HepG2 (cell line): ENCODE data around the gene TSC22D3. TPM values are rescaled to one million over a fixed set of nuclear protein-coding genes. Genes with fewer than 3 reads are reported as not detected.

Source experiments
- ATAC-seq: fragments of 200-7000 bp; cut with Tn5 transposase; 3 replicates; pipeline ENCODE4 v1.9.1; 2020; ENCODE audit warnings: mild to moderate bottlenecking, moderate library complexity
- BruUV-seq: library from RNA; stranded (reverse); fragments of 400-500 nt; replicated peaks from 2 replicates; lab custom pipeline; 2021; lab: Mats Ljungman, UMichigan
- CTCF ChIA-PET: fragments of 300-600 bp; formaldehyde crosslinking; extraction: SDS; loops from one replicate; lab custom pipeline; 2021; ENCODE audit warnings: low total read pairs, inconsistent platforms, low intra/inter-chr PET ratio; lab: Yijun Ruan, JAX
- POLR2A ChIA-PET: fragments of 350-600 bp; sonication (Branson Sonifier 250); formaldehyde crosslinking; loops from one replicate; lab custom pipeline; 2020; ENCODE audit warnings: antibody characterized with exemption, inconsistent platforms; lab: Yijun Ruan, JAX
- DNase-seq: peaks from one replicate; pipeline ENCODE4 v3.0.0-alpha.2; 2015; ENCODE audit warnings: low spot score
- FAIRE-seq: peaks from 3 replicates; lab custom pipeline; 2011; peaks lifted over from hg19 to GRCh38; lab: Jason Lieb, UNC
- H2AFZ ChIP-seq: one replicate; pipeline ENCODE4 v1.6.1; 2011; ENCODE audit warnings: low read length, inconsistent platforms
- H3K27ac ChIP-seq: fragments of 300-600 bp; 3 replicates; pipeline ENCODE4 v1.8.0; 2011; ENCODE audit warnings: mixed run types, mild to moderate bottlenecking, mixed read lengths, low read length, inconsistent platforms; ENCODE audit not compliant: insufficient read depth; ENCODE audit errors: extremely low read length
- H3K27me3 ChIP-seq, 2 experiments: fragments of 200-600 bp in 1 of 2; 2 replicates in 1 of 2; 3 replicates in 1 of 2; pipeline versions ENCODE4 v1.6.0 to v1.8.0; 2011; ENCODE audit warnings: low read length in 2 of 2, mild to moderate bottlenecking in 2 of 2, moderate library complexity in 2 of 2, inconsistent platforms in 1 of 2; ENCODE audit not compliant: insufficient read depth in 2 of 2, control insufficient read depth in 1 of 2
- H3K36me3 ChIP-seq, 2 experiments: fragments of 200-600 bp in 1 of 2; replicated peaks in 1 of 2; 2 replicates in 1 of 2; 3 replicates in 1 of 2; pipeline versions ENCODE4 v1.5.1 to v1.8.0; 2011; ENCODE audit warnings: low read length in 2 of 2, inconsistent platforms in 1 of 2; ENCODE audit not compliant: insufficient read depth in 2 of 2, control insufficient read depth in 1 of 2
- H3K4me1 ChIP-seq: 2 replicates; pipeline ENCODE4 v1.5.1; 2012; ENCODE audit warnings: low read length, inconsistent platforms; ENCODE audit not compliant: insufficient read depth
- H3K4me2 ChIP-seq: 2 replicates; pipeline ENCODE4 v1.6.0; 2011; ENCODE audit warnings: low read depth, low read length, inconsistent platforms
- H3K4me3 ChIP-seq, 3 experiments: fragments of 200-600 bp in 1 of 3; sonication (generic), shearing (Covaris generic) in 1 of 3; replicated peaks in 1 of 3; 2 replicates each; pipeline ENCODE4 v1.5.1; 2011 to 2016; ENCODE audit warnings: low read length in 3 of 3, inconsistent platforms in 2 of 3, low read depth in 2 of 3, mild to moderate bottlenecking in 2 of 3, control low read depth in 1 of 3, mixed read lengths in 1 of 3; ENCODE audit not compliant: insufficient read depth in 1 of 3
- H3K79me2 ChIP-seq: one replicate; pipeline ENCODE4 v1.6.1; 2011; ENCODE audit warnings: low read length, inconsistent platforms; ENCODE audit not compliant: insufficient read depth
- H3K9ac ChIP-seq: 2 replicates; pipeline ENCODE4 v1.6.0; 2011; ENCODE audit warnings: mild to moderate bottlenecking, low read depth, low read length, inconsistent platforms; ENCODE audit not compliant: insufficient read depth
- H3K9me3 ChIP-seq: 2 replicates; pipeline ENCODE4 v1.5.1; 2012; ENCODE audit warnings: mild to moderate bottlenecking, low read length
- H4K20me1 ChIP-seq: 2 replicates; pipeline ENCODE4 v1.6.0; 2011; ENCODE audit warnings: inconsistent platforms, mild to moderate bottlenecking, low read length, moderate library complexity; ENCODE audit not compliant: insufficient read depth
- ELF3 ChIP-seq: IDR thresholded peaks from 2 replicates; pipeline ENCODE4 v1.6.1; 2016; ENCODE audit warnings: missing genetic modification reagents, missing compliant biosample characterization
- FOXP4 ChIP-seq: sonication (generic); formaldehyde crosslinking; IDR thresholded peaks from 2 replicates; pipeline ENCODE4 v1.4.0; 2020; ENCODE audit warnings: missing genetic modification reagents
- GABPB1 ChIP-seq: IDR thresholded peaks from 2 replicates; pipeline ENCODE4 v1.6.1; 2016; ENCODE audit warnings: mild to moderate bottlenecking, missing genetic modification reagents, moderate library complexity, missing compliant biosample characterization
- HDAC2 ChIP-seq: sonication (generic); formaldehyde crosslinking; IDR thresholded peaks from 2 replicates; pipeline ENCODE4 v1.4.0; 2020; ENCODE audit warnings: missing genetic modification reagents
- HES4 ChIP-seq: sonication (generic); formaldehyde crosslinking; IDR thresholded peaks from 2 replicates; pipeline ENCODE4 v1.9.0; 2021; ENCODE audit warnings: mild to moderate bottlenecking, missing genetic modification reagents, borderline replicate concordance
- HIC2 ChIP-seq: sonication (generic); formaldehyde crosslinking; IDR thresholded peaks from 2 replicates; pipeline ENCODE4 v1.9.0; 2022; ENCODE audit warnings: low read depth, missing genetic modification reagents
- KDM5B ChIP-seq: sonication (generic); formaldehyde crosslinking; IDR thresholded peaks from 2 replicates; pipeline ENCODE4 v1.4.0; 2020; ENCODE audit warnings: missing genetic modification reagents, mild to moderate bottlenecking, borderline replicate concordance
- MAFG ChIP-seq: sonication (generic); formaldehyde crosslinking; IDR thresholded peaks from 2 replicates; pipeline ENCODE4 v1.5.1; 2020; ENCODE audit warnings: mild to moderate bottlenecking, missing genetic modification reagents
- PHF8 ChIP-seq: sonication (generic); formaldehyde crosslinking; IDR thresholded peaks from 2 replicates; pipeline ENCODE4 v1.5.0; 2020; ENCODE audit warnings: missing genetic modification reagents
- RAD51 ChIP-seq: fragments of 450-650 bp; IDR thresholded peaks from 2 replicates; pipeline ENCODE4 v1.6.1; 2016; ENCODE audit warnings: borderline replicate concordance
- TBX2 ChIP-seq: sonication (generic); formaldehyde crosslinking; IDR thresholded peaks from 2 replicates; pipeline ENCODE4 v1.5.0; 2020; ENCODE audit warnings: missing genetic modification reagents, mild to moderate bottlenecking, borderline replicate concordance
- ZBTB37 ChIP-seq: sonication (generic); formaldehyde crosslinking; IDR thresholded peaks from 2 replicates; pipeline ENCODE4 v1.4.0; 2020; ENCODE audit warnings: mild to moderate bottlenecking, missing genetic modification reagents
- ZFP36 ChIP-seq: fragments of 150-350 bp; IDR thresholded peaks from 2 replicates; pipeline ENCODE4 v1.6.1; 2018; ENCODE audit warnings: borderline replicate concordance, low read length, low read depth; ENCODE audit not compliant: partially characterized antibody
- ZNF543 ChIP-seq: sonication (generic); formaldehyde crosslinking; IDR thresholded peaks from 2 replicates; pipeline ENCODE4 v1.4.0; 2020; ENCODE audit warnings: mild to moderate bottlenecking, missing genetic modification reagents
- WGBS: methylation state at CpG from one replicate; pipeline ENCODE4 v1.1.6; 2017; ENCODE audit warnings: low lambda C conversion rate; 5-methylcytosine and 5-hydroxymethylcytosine counted together
- in situ Hi-C: cut with HindIII; loops from 2 replicates; pipeline ENCODE4 v1.10.0; 2017; ENCODE audit warnings: low pct_unique_long_range_greater_than_20kb; ENCODE audit not compliant: extremely low pct_ligation_motif_present
- intact Hi-C: fragments of 100-400 bp; cut with micrococcal nuclease; formaldehyde crosslinking; loops from one replicate; pipeline ENCODE4 v1.10.0; 2022; ENCODE audit not compliant: unreplicated experiment
- polyA plus RNA-seq, 8 experiments: library from polyadenylated mRNA; depleted of rRNA in 3 of 8; stranded (reverse) in 7 of 8; unstranded in 1 of 8; fragments of >200 nt; fragmentation: Illumina TruSeq in 4 of 8; extraction: Trizol in 4 of 8; gene quantifications; 2 replicates each; pipeline versions ENCODE4 v1.2.1 to v1.2.3, GENCODE V29; 2011 to 2016; ENCODE audit warnings: low read depth in 4 of 8, missing spikeins in 1 of 8, mixed read lengths in 1 of 8; ENCODE audit not compliant: insufficient read depth in 1 of 8
- total RNA-seq, 5 experiments: library from RNA; depleted of rRNA; stranded (reverse); fragments of >200 nt; fragmentation: Illumina TruSeq; extraction: Trizol; gene quantifications; 2 replicates each; pipeline ENCODE4 v1.2.3, GENCODE V29; 2016; ENCODE audit warnings: low read depth in 1 of 5

TSC22D3 gene
- total and polyA plus RNA-seq, 2 of the 13 experiments (the other 11 are each of a cell fraction or from before 2014, with no cell fraction given), result 0.82 to 1.5 TPM

GRCh38 chrX:107691024-107691448 lies 84.6 kb downstream of the TSC22D3 start:
- CTCF ChIA-PET, result no interaction called here
- no peak for ATAC-seq
- no peaks in the 10 kb centered on the region for H3K27me3 ChIP-seq
- H3K27ac ChIP-seq, result no peak overlapping the region
- H3K9me3 ChIP-seq, result no peaks in the 10 kb centered on the region
- no peak for FAIRE-seq
- no peak overlapping the region for H3K9ac ChIP-seq
- H2AFZ ChIP-seq, result no peak overlapping the region
- no peak overlapping the region for H3K4me3 ChIP-seq
- H3K4me1 ChIP-seq, result no peaks in the 10 kb centered on the region
- no TSS peak for BruUV-seq
- in situ Hi-C loops (no loop called here), intact Hi-C loops (no loop called here)
- no peaks in the 10 kb centered on the region for H3K36me3 ChIP-seq
- no peak overlapping the region for H3K4me2 ChIP-seq
- DNase-seq, result no peak
- H3K79me2 ChIP-seq, result no peaks in the 10 kb centered on the region
- TF ChIP-seq PHF8 (CRISPR knock-in tag) (no peak), FOXP4 (no peak), GABPB1 (CRISPR knock-in tag) (no peak), HES4 (CRISPR knock-in tag) (no peak), ZFP36 (no peak), MAFG (no peak)
- 13% methylated on average over 5 of the region's 5 CpGs for WGBS
- H4K20me1 ChIP-seq, result no peaks in the 10 kb centered on the region
- POLR2A ChIA-PET, result no interaction called here

- FAIRE-seq (no peak), ATAC-seq (no peak)
- CTCF ChIA-PET, result no interaction called here
- no TSS peak for BruUV-seq
- Histone ChIP-seq H3K4me3 (no peak overlapping the region), H3K27me3 (no peaks in the 10 kb centered on the region), H3K36me3 (no peaks in the 10 kb centered on the region), H3K9ac (no peak overlapping the region), H3K27ac (no peak overlapping the region), H3K9me3 (no peaks in the 10 kb centered on the region)
- intact Hi-C loops, result no loop called here
- 0% methylated on average over 2 of the region's 3 CpGs for WGBS
- TF ChIP-seq HDAC2 (CRISPR knock-in tag), result no peak
- no peak for TF ChIP-seq HIC2 (CRISPR knock-in tag)
- TF ChIP-seq ELF3 (CRISPR knock-in tag), result no peak
- no peak for TF ChIP-seq KDM5B (CRISPR knock-in tag)
- TF ChIP-seq ZBTB37 (CRISPR knock-in tag), result no peak
- no peak for TF ChIP-seq TBX2 (CRISPR knock-in tag)
- no peak for TF ChIP-seq RAD51
- TF ChIP-seq ZNF543 (CRISPR knock-in tag), result no peak
- TF ChIP-seq, all 625 proteins: peak for 0
- POLR2A ChIA-PET, result no interaction called here
- no peak overlapping the region for H2AFZ ChIP-seq
- no peaks in the 10 kb centered on the region for H3K4me1 ChIP-seq
- no peak overlapping the region for H3K4me2 ChIP-seq
- H3K79me2 ChIP-seq, result no peaks in the 10 kb centered on the region
- DNase-seq, result no peak
- in situ Hi-C loops, result no loop called here
- no peaks in the 10 kb centered on the region for H4K20me1 ChIP-seq
Measured at GRCh38 chrX:107687445-107687844, 88.1 kb downstream of the TSC22D3 start.
